GM18867 (cell line): ENCODE results near the gene BTN3A1.
"Not testable (repeated sequence)": the region's sequence is repeated elsewhere in the genome, so short reads cannot be mapped to it uniquely, and the experiment has no call there.

Source experiments
- ATAC-seq: cut with Tn5 transposase; IDR thresholded peaks from one replicate; pipeline ENCODE4 v1.9.1; 2021; ENCODE audit warnings: mild to moderate bottlenecking, moderate library complexity; ENCODE audit not compliant: unreplicated experiment

The BTN3A1 gene

GRCh38 chr6:26401987-26402658 lies at the start of gene BTN3A1:
Gene BTN3A1 (plus strand): TSS chr6:26402275. CDS start chr6:26405564, 3,289 bp downstream.
- peak; percentile 85 for ATAC-seq

GRCh38 chr6:26352315-26352714 lies 49.8 kb upstream of the BTN3A1 start:
- ATAC-seq, result no peak

DNA sequence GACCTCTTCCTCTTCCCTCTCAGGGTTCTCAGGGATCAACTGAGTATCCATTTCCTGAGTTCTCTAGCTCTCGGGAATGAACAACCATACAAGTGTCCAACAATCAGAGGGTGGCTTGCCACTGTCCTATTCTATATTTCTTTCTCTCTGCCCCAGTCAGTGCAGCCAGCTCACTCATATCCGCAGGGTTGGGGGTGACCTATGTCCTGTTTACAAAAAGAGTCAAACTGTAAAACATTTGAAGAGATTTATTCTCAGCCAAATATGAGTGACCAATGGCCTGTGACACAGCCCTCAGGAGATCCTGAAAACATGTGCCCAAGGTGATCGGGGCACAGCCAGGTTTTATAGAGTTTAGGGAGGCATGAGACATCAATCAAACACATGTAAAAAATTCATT lies 47.9 kb upstream of the BTN3A1 start:
- ATAC-seq, result no peak

DNA sequence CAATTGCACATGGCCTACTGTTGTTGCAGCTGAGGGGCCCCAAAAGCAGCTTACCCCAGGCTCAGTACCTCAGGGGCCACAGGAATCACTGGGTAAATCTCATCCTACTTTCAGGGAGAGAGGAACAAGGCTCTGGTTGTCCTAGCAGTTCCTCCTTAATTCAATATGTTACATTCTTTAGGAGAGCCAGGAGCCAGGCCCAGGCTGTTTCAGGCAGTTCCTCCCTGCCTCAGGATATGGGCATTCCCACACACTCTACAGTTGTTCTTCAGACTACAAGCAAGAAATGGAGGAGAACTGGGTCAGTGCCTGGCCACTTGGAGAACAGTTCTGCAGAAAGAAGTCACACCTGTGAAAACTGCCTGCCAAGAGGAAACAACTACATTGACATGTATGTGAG lies 46.7 kb upstream of the BTN3A1 start:
- no peak for ATAC-seq

DNA sequence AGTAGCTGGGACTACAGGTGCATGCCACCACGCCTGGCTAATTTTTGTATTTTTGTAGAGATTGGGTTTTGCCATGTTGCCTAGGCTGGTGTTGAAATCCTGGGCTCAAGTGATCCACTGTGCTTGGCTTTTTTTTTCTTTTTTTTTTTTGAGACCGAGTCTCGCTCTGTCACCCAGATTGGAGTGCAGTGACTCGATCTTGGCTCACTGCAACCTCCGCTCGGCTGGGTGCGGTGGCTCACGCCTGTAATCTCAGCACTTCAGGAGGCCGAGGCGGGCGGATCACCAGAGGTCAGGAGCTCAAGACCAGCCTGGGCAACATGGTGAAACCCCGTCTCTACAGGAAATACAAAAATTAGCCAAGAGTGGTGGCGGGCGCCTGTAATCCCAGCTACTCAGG lies 44.5 kb upstream of the BTN3A1 start:
- not testable (repeated sequence) for ATAC-seq

DNA sequence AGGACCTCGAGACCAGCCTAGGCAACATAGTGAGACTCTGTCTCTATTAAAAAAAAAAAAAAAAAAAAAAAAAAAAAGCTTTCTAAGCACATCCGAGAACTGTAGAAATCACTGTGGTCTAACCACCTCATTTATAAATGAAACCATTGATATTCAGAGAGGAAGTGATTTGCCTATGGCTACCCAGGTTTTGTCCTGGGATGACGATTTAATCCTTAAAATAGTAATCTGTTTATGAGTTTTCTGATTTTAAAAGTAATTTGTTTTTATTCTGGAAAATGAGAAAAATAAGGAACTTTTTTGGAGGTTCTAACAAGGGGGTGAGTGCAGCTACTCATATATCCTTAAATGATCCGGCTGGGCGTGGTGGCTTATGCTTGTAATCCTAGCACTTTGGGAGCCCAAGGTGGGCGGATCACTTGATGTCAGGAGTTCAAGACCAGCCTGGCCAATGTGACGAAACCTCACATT lies 43.5 kb upstream of the BTN3A1 start:
- peak; percentile 56 for ATAC-seq

GRCh38 chr6:26359765-26360164 lies 42.3 kb upstream of the BTN3A1 start:
- ATAC-seq, result no peak

DNA sequence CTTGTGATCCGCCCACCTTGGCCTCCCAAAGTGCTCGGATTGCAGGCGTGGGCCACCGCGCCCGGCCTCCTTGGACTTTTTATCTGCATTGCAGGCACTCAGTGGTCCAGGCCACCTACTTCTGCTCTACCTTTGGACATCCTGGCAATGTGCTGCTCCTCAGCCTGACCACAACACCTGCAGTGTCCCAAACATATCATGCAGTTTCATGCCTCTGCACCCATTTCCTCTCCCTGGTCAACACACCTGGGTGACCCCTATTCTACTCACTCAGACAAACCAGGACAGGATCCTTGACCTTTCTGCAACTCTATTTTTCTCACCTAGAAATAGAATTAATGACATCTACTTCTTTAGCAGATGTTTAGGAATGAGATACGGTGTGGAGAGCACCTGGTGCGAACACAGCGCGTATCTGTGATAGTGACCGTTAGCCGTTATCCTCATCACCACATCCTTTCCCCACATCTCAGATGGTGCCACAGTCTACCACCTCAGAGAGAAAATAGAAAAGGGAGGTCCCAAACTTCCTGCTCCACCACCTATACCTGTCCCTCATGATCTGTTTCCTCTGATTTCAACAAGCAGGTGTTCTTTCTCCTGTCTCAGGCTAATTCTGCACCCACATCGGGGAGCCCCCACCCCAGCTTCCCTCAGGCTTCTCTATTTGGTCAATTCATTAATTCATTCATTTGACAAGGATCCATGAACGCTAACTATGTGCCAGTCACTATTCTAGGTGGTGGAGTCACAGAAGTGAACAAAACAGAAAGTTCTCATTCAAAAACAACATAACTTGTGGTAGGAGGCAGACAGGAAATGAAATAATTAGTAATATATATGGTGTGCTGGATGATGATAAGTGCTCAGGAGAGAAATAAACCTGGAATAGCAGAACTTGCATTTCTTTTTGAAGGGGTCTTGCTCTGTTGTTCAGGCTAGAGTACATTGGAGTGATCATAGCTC lies 41.3 kb upstream of the BTN3A1 start:
- ATAC-seq, result peak; percentile 37

DNA sequence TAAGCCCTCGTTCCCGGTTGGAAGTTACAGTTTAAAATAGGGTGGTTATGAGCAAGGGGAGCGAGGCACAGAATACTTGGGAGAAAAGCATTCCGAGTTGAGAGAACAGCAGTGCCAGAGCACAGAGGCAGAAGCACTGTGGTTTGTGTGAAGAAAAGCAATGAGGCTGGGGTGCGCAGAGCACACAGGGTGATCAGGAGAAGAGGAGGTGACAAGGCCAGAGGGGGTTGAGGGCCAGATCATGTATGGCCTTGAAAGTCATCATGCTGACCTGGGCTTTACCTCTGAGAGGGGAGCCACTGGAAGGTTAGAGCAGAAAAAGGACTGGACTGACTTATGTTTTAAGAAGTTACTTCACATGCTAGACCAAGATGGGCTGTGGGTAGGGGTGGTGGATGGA lies 40.5 kb upstream of the BTN3A1 start:
- no peak for ATAC-seq

DNA sequence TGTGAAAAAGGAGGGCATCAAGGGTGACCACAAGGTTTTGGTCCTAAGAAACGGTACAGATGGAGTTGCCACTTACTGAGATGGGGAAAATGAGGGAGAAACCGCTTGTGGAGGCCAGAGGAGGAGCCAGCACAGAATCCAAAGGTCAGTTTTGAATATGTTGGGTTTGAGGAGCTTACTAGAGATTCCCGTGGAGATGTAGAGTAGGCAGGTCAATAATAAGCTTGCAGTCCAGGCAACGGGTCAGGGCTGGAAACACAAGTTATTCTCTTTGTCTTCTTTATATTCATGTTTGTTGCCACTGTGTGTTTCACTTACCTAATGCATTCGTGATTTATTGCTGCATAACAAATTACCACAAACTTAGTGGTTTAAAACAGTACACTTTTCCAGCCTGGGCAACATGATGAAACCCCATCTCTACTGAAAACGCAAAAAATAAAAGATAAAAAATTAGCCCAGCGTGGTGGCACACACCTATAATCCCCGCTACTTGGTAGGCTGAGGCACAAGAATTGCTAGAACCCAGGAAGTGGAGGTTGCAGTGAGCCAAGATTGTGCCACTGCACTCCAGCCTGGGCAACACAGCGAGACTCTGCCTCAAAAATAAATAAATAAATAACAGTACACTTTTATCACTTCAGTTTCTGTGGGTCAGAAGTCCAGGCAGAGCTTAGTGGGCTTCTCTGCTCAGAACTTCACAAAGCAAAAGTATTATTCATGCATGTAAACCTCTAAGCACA lies 39.8 kb upstream of the BTN3A1 start:
- ATAC-seq, result no peak

DNA sequence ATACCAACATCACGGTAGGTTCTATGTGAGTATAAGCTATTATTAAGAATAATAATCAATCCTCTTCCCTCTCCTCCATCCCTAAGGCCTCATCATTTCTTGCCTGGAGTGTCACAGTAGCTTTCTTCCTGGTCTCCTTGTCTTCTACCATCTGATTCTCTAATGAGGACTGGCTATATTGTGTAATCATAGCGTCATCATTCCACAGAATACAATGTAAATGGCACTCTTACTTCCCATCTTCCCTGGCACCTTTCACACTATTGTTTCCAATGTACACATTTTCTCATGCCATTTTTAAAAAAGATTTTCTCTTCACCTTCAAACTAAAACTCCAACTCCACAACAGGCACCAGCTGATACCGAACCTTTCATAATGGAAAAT lies 39.2 kb upstream of the BTN3A1 start:
- no peak for ATAC-seq

GRCh38 chr6:26363882-26364701 lies 38.0 kb upstream of the BTN3A1 start:
- ATAC-seq, result no peak

GRCh38 chr6:26365633-26365995 lies 36.5 kb upstream of the BTN3A1 start:
- no peak for ATAC-seq

DNA sequence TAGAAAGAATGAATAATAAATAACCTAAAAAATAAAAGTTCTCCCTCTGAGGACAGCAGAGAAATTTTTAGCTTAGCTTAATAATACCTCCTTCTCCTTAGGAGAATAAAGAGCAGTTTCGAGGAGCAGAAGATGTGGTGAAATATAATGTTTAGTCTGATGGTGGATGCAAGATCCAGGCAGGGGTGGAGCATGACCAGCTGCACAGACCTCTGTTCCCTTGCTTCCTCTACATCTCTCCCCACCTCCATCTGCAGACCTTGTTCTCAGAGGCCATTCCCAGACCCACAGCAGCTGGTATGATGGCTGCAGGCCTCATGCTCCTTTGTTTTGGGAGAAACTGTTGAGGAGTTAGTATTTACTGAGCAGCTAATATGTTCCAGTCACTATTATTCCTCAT lies 35.6 kb upstream of the BTN3A1 start:
- no peak for ATAC-seq

- no peak for ATAC-seq
These were observed 35.0 kb upstream of the BTN3A1 start for GRCh38 chr6:26367114-26367513.

GRCh38 chr6:26371813-26372212 lies 30.3 kb upstream of the BTN3A1 start:
- ATAC-seq, result not testable (repeated sequence)

DNA sequence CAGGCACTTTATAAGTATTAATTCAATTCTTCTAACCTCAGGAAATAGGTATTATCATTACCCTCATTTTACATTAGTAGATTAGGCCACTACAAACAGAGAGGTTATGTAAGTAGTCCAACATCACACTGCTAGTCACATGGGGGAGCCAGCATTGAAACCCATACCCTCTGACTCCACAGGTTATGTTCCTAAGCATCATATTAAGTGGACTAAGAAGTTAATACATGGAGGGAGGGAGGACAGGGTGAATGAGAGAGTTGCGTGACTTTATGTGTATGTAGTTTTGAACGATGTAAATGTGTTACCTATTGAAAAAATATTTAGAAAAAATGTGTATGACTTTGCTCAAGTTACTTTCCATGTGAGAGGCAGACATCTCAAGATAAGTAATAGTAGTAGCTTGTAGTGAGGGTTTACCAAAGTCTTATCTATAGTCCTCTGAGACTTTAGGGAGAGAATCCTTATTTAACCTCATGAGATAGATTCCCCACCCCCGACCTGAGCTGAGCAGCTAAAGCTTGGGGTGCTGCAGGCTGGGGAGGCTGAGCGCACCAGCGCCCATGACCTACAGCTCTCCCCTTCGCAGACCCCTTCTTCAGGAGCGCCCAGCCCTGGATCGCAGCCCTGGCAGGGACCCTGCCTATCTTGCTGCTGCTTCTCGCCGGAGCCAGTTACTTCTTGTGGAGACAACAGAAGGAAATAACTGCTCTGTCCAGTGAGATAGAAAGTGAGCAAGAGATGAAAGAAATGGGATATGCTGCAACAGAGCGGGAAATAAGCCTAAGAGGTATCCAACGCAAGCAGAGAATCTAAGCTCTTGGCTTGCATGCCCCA lies 29.5 kb upstream of the BTN3A1 start:
- no peak for ATAC-seq

DNA sequence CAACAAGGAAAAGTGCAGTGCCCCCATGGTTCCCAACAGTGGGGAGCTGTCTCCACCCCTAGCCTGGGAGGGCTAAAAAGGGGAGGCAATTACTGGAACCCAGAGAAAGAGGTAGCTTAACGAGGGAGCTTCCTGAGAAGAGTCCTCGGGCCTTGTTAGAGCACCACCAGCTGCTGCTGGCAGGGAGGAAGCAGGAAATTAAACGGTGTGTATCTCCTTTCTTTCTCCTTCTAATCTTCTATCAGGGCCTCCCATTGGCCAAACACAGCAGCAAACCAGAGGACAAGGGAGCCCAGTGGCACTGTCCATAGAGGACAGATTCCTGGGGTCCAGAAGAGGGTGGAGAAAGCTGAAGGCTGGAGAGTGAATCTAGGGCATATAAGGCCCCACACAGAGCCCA lies 26.8 kb upstream of the BTN3A1 start:
- no peak for ATAC-seq

DNA sequence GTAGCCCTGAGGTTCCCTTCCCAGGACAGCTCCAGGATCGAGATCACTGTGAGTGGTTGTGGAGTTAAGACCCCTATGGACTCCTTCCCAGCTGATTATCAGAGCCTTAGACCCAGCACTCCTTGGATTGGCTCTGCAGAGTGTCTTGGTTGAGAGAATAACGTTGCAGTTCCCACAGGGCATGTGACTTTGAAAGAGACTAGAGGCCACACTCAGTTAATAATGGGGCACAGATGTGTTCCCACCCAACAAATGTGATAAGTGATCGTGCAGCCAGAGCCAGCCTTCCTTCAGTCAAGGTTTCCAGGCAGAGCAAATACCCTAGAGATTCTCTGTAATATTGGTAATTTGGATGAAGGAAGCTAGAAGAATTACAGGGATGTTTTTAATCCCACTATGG lies 24.4 kb upstream of the BTN3A1 start:
- no peak for ATAC-seq

DNA sequence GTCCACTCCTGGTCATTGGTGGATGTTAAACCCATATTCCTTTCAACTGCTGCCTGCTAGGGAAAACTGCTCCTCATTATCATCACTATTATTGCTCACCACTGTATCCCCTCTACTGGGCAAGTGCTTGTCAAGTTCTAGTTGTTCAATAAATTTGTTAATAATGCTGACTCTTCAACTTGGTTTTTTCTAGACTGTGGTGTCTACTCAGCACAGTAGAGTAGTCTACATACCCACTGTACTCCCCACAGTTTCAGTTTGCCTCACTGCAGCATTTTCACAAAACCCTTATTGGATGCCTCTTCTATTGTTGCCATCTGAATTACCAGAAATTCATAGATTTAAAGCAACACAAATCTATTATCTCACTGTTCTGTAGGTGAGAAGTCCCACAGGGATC lies 23.9 kb upstream of the BTN3A1 start:
- not testable (repeated sequence) for ATAC-seq
